ENCODE measurements around the gene PRAME. TPM values are rescaled to one million over a fixed set of nuclear protein-coding genes. Genes with fewer than 3 reads are reported as not detected.

Gene PRAME
- total and polyA plus RNA-seq, 8 donors = not detected

- TF ChIP-seq CTCF (IDR thresholded peaks at IDR 0.05) = no peak
- H3K9me3 ChIP-seq = no peaks in the 10 kb centered on the region
- H3K36me3 ChIP-seq = no peaks in the 10 kb centered on the region
- H3K4me1 ChIP-seq = no peaks in the 10 kb centered on the region
- H3K4me3 ChIP-seq = no peak overlapping the region
- H3K27ac ChIP-seq = no peak overlapping the region
- DNase-seq (no peak), ATAC-seq (no peak)
- H3K27me3 ChIP-seq = no peaks in the 10 kb centered on the region
- intact Hi-C loops (cut with DNase I) = no loop called here
Observed at GRCh38 chr22:22578702-22579424, 19.8 kb upstream of the PRAME start.

GRCh38 chr22:22576989-22577427 lies 17.9 kb upstream of the PRAME start:
- no peak for TF ChIP-seq CTCF (IDR thresholded peaks at IDR 0.05)
- no peaks in the 10 kb centered on the region for H3K36me3 ChIP-seq
- H3K9me3 ChIP-seq = no peaks in the 10 kb centered on the region

GRCh38 chr22:22576244-22576988 lies 17.4 kb upstream of the PRAME start:
- ATAC-seq (peak; percentile 85), DNase-seq (peak in 1 of 4 donors; percentile 33)
- H3K27me3 ChIP-seq = peaks cover 0 to 2% of the 10 kb centered on the region in 2 donors
- H3K4me3 ChIP-seq = no peak overlapping the region
- H3K4me1 ChIP-seq = no peaks in the 10 kb centered on the region
- no peaks in the 10 kb centered on the region for H3K36me3 ChIP-seq
- H3K9me3 ChIP-seq = no peaks in the 10 kb centered on the region
- intact Hi-C loops (cut with DNase I) = no loop called here
- no peak overlapping the region for H3K27ac ChIP-seq
- TF ChIP-seq CTCF (IDR thresholded peaks at IDR 0.05) = peak; percentile 72 to 82

More at GRCh38 chr22:22576989-22577427, 17.9 kb upstream of the PRAME start:
- Histone ChIP-seq H3K4me1 (no peaks in the 10 kb centered on the region), H3K4me3 (no peak overlapping the region), H3K27me3 (no peaks in the 10 kb centered on the region), H3K27ac (no peak overlapping the region)
- DNase-seq = no peak
- intact Hi-C loops (cut with DNase I) = no loop called here
- no peak for ATAC-seq

- Histone ChIP-seq H3K27ac (no peak overlapping the region), H3K9me3 (no peaks in the 10 kb centered on the region), H3K4me1 (no peaks in the 10 kb centered on the region), H3K27me3 (peaks cover 0 to 14% of the 10 kb centered on the region in 2 donors), H3K4me3 (no peak overlapping the region), H3K36me3 (no peaks in the 10 kb centered on the region)
- ATAC-seq = no peak
- DNase-seq = no peak
- intact Hi-C loops (cut with DNase I) = no loop called here
- TF ChIP-seq CTCF (IDR thresholded peaks at IDR 0.05) = no peak
Observed at GRCh38 chr22:22574361-22574760, 15.3 kb upstream of the PRAME start.

Measured in left lung (tissue), 10 donors.